ENCODE measurements around the gene IPP.
"Not testable (repeated sequence)": the region's sequence is repeated elsewhere in the genome, so short reads cannot be mapped to it uniquely, and the experiment has no call there.

The IPP gene

DNA sequence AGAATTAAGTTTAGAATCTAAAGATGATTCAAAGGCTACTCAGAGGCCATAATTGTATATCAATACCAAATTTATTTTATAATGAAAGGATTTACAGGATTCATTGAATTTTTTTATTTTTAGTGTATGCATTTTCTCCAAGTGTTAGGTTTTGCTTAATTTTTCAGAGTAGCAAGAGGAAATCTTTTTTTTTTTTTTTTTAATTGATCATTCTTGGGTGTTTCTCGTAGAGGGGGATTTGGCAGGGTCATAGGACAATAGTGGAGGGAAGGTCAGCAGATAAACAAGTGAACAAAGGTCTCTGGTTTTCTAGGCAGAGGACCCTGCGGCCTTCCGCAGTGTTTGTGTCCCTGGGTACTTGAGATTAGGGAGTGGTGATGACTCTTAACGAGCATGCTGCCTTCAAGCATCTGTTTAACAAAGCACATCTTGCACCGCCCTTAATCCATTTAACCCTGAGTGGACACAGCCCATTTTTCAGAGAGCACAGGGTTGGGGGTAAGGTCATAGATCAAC is 10.8 kb downstream of the IPP start:
- not testable (repeated sequence) for DNase-seq (ENCODE audit: low read depth, low spot score)

DNA sequence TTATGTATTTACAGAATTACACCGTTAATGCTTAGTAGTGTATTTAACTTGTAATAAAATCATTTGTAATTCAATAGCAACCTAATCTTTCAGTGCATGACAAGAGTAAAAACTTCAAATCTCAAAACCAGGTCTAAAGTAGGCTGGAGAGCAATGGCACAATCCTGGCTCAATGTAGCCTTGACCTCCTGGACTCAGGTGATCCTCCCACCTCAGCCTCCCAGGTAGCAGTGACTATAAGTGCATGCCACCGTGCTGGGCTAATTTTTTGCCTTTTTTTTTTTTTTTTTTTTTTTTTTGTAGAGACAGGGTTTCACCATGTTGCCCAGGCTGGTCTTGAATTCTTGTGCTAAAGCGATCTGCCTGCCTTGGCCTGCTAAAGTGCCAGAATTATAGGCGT is 11.3 kb downstream of the IPP start:
- DNase-seq (ENCODE audit: low read depth, low spot score) = no peak

DNA sequence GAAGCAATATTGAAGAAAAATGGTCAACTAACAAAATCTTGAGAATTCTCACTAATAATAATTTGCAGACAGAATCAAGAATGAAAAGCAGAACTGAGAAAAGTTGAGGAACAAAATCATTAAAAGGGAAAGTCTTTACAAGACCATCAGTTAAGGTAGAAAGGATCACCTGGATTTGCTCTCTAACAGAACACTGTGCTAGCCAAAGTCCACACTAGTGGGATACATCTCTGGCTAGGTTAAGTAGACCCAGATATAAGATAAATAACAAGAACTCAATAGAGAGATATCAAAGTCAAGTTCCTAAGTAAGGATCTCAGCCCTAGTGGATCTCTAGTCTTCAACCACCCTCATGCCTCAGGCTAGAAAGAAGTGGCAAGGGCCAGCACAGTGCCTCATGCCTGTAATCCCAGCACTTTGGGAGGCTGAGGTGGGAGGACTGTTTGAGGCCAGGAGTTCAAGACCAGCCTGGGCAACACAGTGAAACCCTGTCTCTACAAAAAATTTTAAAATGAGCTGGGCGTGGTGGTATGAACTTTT is 19.6 kb downstream of the IPP start:
- DNase-seq (ENCODE audit: low read depth, low spot score) = no peak

DNA sequence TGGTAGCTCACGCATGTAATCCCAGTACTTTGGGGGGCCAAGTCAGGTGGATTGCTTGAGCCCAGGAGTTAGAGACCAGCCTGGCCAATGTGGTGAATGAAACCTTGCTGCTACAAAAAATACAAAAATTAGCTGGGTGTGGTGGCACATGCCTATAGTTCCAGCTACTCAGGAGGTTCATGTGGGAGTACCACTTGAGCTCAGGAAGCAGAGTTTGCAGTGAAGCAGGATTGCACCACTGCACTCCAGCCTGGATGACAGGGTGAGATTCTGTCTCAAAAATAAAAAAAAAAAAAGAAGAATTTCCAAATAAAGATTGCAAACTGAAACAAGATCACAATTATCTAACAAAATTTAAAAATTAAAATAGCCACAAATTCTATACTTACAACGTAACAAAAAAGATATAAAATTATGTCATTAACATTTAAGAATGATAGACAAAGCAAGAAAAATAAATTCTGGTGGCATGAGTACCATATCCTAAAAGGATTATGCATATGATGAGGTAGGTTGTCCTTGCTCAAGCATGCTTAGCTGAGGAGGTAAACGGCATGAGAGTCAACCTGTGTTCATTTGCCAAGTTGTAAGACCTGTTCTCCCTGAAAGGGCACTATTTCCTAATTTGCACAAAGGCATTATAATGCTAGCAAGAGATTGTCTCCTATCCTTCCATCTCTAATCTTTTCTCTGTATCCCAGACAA is 20.2 kb downstream of the IPP start:
- no peak for DNase-seq (ENCODE audit: low read depth, low spot score)

DNA sequence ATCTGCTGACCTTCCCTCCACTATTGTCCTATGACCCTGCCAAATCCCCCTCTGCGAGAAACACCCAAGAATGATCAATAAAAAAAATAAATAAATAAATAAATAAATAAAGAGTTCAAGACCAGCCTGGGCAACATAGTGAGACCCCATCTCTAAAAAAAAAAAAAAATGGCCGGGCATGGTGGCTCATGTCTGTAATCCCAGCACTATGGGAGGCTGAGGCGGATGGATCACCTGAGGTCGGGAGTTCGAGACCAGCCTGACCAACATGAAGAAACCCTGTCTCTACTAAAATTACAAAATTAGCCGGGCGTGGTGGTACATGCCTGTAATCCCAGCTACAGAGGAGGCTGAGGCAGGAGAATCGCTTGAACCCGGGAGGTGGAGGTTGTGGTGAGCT is 24.4 kb downstream of the IPP start:
- DNase-seq (ENCODE audit: low read depth, low spot score) = not testable (repeated sequence)

DNA sequence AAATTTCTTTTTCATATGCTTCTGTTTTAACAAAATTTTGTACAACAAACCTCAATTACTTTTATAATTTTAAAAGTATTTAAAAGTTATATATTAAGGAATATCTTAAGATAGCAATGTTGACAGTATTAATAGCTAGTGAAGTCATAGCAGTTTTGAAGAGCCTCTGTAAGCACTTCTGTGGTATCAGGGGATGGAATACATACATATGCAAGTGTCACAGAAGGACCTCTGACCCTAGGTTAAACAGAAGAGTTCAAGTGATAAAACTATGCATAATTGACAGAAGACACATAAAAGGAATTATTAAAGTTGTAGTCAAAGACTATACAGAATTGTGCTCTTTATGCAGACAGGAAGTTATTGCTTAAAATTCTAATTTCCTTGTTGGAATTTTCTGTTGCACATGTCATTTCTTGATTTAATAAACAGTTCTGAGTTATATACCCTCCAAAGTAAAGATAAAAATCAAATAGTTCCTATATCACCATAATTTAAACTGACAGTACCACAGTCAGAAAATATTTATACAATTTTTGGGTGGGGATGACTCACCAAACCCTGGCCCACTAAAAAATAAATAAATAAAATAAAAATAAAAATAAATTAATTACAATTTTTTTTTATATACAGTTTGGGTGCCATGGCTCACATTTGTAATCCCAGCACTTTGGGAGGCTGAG is 27.1 kb downstream of the IPP start:
- no peak for DNase-seq (ENCODE audit: low read depth, low spot score)

DNA sequence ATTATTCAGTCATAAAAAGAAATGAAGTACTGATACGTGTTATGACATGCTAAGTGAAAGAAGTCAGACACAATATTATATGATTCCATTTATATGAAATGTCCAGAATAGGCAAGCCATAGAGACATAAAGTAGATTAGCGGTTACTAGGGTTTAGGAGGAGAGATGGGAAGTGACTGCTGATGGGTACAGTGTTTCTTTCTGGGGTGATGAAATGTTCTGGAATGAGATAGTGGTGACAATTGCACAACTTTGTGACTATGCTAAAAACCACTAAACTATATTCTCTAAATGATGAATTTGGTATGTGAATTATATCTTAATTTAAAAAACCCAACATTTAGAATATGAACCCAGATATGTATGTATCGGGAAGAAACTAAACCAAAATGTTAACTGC is 27.6 kb downstream of the IPP start:
- DNase-seq (ENCODE audit: low read depth, low spot score) = no peak

DNA sequence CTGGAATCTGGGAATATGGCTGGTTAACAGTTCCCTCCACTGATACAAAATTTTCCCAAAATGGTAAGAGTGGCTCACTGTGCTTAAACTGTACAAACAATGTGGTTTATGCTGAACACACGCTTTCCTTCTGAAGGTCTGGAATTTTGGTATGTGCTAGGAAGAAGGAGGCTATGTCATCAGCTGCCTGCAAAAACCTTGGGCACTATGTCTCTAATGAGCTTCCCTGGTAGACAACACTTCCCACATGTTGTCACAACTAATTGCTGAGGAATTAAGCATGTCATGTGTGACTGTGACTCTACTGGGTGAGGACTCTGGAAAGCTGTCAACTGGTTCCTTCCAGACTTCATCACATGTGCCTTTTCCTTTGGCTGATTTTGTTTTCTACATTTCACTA is 29.2 kb downstream of the IPP start:
- no peak for DNase-seq (ENCODE audit: low read depth, low spot score)

DNA sequence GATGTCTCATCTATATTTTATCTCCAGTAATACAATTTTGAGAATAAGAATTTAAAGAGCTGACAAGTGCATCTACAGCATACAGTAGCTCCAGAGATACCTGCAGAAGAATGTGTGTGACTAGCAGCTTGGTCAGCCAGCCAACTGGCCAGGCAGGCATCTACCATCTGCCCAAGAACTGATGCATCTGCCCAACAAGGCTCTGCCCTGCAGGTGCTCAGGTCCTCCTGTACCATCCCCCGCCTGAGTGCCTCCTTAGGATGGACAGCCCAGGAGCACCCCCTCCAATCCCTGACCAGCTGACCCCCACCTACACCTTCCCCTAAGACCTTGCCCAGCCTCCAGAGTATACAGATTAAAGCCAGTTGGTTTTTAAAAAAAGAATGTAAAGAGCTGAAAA is 32.2 kb downstream of the IPP start:
- DNase-seq (ENCODE audit: low read depth, low spot score) = no peak

DNA sequence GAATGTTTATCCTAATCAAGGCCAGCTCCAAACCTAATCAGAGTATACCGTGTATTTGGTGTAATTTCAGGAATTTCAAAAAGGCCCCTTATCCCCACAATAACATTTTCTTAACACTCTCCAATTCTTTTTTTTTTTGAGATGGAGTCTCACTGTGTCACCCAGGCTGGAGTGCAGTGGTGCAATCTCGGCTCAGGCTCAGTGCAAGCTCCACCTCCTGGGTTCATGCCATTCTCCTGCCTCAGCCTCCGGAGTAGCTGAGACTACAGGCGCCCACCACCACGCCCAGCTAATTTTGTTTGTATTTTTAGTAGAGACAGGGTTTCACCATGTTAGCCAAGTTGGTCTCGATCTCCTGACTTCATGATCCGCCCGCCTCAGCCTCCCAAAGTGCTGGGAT is 33.1 kb downstream of the IPP start:
- not testable (repeated sequence) for DNase-seq (ENCODE audit: low read depth, low spot score)

DNA sequence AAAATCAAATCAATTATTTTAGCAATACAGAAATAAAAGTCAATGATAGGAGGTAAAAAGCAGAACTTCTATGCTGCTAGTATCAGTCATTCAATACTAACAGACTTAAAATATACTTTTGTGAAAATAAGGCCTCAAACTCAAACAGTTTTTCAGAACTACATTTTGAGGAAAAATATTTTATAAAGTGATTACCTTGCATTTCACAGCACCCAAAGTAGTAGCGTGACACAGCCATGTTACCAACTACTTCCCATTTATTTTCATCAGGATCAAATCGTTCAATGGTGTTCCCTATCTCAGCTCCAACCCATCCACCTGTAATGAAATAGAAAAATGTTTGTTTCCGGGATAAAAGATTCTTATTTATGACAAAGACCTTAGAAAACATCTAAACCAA is 33.8 kb downstream of the IPP start:
- no peak for DNase-seq (ENCODE audit: low read depth, low spot score)

DNA sequence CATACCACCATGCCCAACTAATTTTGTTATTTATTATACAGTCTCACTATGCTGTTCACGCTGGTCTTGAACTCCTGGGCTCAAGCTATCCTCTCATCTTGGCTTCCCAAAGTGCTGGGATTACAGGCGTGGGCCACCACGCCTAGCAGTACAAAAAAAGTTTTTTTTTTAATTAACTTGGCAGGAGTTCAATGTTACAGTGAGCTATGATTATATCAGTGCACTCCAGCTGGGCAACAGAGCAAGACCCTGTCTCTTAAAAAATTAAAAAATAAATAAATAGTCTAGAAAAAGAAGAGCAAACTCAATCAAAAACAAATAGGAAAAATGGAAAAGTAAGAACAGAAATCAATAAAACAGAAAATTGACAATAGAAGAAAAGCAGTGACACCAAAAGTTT is 36.7 kb downstream of the IPP start:
- DNase-seq (ENCODE audit: low read depth, low spot score) = no peak

DNA sequence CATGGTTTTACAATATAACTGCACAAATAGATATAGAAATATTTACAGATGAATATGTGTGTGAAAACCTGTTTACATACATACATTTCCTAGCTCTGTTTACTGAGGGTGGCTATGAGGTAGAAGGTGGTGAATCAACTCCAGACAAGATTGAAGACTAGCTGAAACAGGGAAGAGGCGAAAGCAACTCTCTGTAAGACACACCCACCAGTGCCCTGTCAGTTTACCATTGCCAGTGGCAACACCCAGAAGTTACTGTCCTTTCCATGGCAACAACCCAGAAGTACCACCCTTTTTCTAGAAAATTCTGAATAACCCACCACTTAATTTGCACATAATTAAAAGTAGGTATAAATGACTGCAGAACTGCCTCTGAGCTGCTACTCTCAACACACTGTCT is 45.8 kb downstream of the IPP start:
- DNase-seq (ENCODE audit: low read depth, low spot score) = no peak

DNA sequence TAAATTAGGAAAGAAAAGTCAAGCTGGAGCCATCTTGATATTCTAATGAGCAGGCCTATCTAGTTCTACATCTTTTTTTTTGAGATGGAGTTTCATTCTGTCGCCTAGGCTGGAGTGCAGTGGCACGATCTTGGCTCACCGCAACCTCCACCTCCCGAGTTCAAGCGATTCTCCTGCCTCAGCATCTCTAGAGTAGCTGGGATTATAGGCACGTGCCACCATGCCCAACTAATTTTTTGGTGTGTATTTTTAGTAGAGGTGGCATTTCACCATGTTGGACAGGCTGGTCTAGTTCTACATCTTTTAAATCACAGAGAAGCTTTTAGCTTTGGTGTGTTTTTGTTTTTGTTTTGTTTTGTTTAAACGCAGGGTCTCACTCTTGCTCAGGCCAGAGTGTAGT is 55.6 kb downstream of the IPP start:
- DNase-seq (ENCODE audit: low read depth, low spot score) = no peak

DNA sequence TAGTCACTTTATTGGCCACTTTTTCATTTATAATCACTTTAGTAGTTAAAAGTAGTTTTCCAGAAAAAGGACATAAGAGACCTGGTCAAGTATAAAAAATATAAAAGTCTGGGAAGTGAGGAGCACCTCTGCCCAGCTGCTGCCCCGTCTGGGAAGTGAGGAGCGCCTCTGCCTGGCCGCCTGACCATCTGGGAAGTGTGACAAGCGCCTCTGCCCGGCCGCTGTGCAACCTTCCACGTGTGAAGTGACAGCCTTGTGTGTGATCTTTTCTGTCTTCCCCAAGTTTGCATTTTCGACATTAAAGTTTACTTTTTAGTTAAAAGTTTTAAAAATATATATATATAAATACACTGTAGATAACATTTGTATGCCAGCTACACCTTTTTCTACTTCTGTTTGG is 56.6 kb downstream of the IPP start:
- not testable (repeated sequence) for DNase-seq (ENCODE audit: low read depth, low spot score)

DNA sequence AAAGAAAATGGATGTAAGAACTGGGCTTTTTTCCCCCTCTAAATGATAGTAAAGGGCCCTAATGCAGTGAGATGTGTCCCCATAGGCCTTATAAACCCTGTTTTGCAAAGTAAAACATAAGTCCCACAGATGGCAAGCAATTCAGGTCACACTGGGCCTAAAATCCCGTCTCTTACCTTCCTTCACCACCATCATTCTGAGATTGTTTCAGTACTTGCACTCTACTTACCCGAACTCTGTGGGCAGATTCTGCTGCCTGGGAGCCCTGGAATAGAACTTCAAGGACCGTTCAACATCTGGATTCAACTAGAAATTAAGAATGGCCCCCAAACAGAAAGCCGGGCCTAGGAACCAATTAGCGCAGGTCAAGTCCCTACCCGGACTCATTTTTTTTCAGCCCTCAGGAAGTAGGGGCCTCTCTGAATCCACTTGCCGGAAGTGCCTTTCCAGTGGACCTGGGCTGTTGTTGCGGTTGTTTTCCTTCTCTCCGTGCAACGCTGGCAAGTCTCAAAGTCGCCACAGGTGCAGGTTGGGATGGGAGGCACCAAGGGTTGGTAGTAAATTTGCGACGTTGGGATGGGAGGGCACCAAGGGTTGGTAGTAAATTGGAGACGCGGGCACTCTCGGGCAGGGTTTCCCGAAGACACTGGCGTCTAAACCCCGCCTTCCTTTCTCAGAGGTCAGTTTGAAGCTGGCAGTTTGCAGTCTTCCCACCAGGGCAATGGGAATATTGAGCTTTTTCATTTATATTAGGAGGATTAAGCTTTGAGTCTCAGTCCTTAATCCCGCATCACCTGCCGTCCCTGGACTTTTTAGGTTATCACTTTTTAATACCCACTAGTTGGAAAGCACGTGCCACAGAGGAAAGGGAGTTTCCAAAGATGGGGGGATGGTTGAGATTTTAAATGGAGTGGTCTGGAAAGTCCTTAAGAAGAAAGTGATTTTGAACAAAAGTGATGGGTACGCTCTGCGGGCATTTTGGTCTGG is 62.4 kb downstream of the IPP start, which contains the start of gene TMEM69:
TMEM69 (plus strand) TSS at position 428 of the 987 bp plus-strand sequence. CDS start 2,888 bp downstream, outside the sequence.
- peak; percentile 73 for DNase-seq (ENCODE audit: low read depth, low spot score)

DNA sequence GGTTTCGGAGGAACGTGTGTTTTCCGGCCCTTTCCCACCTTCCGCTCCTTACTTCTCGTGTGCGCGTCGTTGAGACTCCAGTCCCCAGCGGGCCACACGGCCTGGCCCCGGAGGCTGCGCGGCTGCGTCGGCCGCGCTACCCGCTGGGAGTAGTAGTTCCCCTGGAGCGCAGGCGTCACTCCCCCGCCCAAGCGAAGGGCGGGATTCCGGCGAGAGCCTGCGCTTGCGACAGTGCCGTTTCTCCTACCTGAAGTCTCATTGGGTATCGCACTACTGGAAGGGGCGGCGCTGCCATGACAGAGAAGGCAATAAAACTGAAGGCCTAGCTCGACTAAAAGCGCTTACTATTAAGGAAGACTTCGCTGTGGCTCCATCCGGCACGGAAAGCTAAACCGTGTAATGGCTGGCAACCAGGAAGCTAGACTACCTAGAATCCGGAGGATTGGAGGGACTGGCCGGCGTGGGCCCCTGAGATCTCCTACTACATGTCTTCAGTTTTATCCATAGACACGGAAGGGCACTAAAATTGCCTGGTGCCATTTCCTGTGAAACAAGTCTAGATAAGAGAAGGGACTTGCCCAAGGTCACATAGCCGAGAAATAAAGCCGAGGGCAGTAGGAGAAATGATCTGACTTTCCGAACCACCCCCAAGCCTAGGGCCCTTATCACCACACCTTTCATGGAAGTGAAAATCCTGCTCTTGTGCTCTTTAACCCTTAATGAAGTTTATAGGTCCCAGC is 63.3 kb downstream of the IPP start:
- peak; percentile 95 for DNase-seq (ENCODE audit: low read depth, low spot score)

DNA sequence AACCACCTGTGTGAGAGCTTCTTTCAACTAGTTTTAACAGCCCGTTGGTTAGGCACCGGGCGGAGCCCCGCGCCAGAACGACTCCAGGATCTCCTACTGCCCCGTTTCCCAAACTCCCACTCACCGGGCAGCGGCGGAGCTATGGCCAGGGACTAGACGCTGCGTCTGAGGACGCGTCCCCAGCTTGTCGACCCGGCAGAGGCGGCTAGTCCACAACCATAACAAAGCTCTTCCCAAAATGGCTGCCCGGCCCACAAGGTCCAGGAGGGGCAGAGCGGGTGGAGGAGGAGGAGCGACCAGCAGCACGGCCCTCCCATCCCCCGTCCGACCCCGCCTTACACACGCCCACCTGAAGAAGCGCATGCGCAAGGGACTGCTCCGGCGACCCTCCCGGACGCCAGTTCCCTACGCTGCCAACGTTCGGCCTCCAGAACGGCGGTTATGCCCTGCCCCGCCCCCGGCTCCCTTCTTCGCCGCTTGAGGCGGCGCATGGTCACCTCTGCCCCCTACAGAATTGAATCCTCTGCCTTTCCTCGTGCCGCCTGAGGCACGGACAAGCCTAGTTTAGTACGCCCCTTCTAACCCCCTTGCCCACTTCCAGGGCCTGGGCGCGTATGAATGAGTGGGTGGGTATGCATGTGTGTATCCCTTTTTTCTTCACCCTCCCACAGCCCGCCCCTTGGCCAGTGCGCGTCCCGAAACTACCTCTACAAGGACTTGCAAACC is 64.0 kb downstream of the IPP start, which contains the start of gene GPBP1L1:
GPBP1L1 (minus strand) TSS at position 246 of the 726 bp plus-strand sequence. CDS start 27,446 bp downstream, outside the sequence.
- DNase-seq (ENCODE audit: low read depth, low spot score) = peak; percentile 92

DNA sequence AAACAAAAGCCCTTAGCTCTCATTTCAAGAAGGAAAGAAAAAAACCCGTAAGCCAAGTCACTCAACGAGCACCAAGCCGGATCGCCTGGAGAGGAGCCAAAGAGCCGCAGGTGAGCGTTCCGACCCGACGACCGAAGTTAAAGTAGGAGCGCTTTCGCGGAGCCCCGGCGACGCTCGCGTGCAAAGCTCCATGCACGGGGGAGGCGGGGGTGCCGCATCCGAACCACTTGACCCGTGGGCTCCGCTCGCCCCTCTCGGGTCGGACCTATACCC is 64.5 kb downstream of the IPP start:
- DNase-seq (ENCODE audit: low read depth, low spot score) = no peak

DNA sequence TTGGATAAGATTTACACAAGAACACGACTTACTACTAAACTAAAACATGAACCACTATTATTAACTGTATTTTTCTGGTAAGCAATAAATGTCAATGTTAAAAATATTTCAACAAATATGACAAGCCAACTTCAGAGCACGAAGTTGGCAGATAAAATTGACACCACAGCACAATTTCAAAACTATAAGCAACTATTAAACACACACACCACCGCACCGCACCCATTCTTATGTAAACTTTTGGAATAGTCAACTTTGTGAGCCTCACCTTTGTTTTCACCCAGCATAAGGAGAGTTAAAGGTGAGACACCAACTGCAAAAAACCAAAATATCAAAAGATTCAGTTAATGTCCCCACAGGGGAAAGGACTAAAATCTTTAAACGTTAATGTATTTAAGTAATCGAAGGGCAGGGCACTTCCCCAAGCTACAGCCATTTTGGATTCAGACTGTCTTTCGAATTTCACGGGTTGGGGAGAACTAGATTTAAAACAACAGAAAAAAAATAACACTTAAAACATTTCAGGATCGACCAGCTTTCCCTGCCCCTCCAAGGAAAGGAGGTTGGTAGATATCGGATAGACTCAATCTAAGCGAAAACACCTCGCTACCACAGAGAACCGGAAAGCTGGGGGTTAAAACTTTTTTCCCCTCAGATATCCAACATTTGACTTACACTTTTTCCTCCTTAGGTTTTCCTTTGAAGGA is 65.0 kb downstream of the IPP start:
- no peak for DNase-seq (ENCODE audit: low read depth, low spot score)

Measured in smooth muscle cell of the brain vasculature (primary cell).